ENCODE results near the gene FLOT1.
A peak's percentile ranks its signal among the peaks of the same experiment; 100 is the strongest.
"Not testable (repeated sequence)": the region's sequence is repeated elsewhere in the genome, so short reads cannot be mapped to it uniquely, and the experiment has no call there.

The FLOT1 gene

DNA sequence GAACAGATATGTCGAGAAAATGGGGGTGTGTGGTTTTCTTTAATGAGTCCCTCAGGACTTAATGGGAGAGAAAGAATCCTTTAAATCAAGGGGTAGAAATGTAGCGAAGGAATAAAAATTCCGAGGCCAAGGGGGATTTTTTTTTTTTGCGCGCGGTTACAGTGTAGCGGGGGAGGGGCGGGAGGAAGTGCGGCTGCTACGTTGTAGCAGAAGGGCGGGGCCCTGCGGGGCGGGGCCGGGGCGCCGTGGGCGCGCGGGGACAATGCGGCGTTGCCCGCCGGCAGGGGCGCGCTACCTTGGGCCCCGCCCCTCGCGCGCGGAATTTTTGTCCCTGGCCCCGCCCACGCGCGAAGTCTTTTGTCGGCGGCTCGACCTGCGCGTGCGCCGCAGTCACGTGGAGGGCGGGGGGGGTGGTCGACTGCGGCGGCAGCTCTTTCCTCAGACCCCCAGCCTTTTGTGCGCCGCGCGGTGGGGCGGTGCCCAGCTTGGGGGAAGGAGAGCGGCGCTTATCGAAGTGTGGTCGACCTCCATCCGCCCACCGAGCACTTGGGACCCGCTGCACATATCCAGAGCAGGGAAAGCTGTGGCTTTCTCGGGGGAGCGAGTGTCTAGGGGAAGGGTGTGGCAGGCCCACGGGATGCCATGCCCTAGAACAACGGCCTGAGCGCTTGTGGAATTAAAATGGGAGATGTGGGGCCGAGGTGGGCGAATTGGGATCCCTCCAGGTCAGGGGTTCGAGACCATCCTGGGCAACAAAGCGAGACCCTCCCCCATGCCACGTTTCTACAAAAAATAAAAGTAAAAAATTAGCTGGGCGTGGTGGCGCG, 21.1 kb downstream of the FLOT1 start:
- peak; percentile 98 for DNase-seq

- peak; percentile 75 for DNase-seq
Measured at GRCh38 chr6:30720738-30721197, 21.7 kb downstream of the FLOT1 start.

GRCh38 chr6:30719791-30720737, 22.4 kb downstream of the FLOT1 start, which contains the start of gene TUBB:
TSS of gene TUBB (plus strand) at chr6:30720352. CDS start at chr6:30720507, 155 bp downstream.
- DNase-seq, result peak; percentile 95

- no peak for DNase-seq
Measured at GRCh38 chr6:30719356-30719755, 23.1 kb downstream of the FLOT1 start.

- DNase-seq, result not testable (repeated sequence)
Measured at GRCh38 chr6:30717845-30718720, 24.4 kb downstream of the FLOT1 start.

GRCh38 chr6:30717129-30717844, 25.2 kb downstream of the FLOT1 start, which contains the start of gene MDC1:
TSS of gene MDC1 (minus strand) at chr6:30717281. CDS start at chr6:30715175, 2,106 bp downstream.
- DNase-seq, result peak; percentile 99

- DNase-seq, result no peak
Measured at GRCh38 chr6:30716879-30717128, 25.7 kb downstream of the FLOT1 start.

GRCh38 chr6:30714263-30714662, 28.2 kb downstream of the FLOT1 start:
- DNase-seq, result no peak

DNA sequence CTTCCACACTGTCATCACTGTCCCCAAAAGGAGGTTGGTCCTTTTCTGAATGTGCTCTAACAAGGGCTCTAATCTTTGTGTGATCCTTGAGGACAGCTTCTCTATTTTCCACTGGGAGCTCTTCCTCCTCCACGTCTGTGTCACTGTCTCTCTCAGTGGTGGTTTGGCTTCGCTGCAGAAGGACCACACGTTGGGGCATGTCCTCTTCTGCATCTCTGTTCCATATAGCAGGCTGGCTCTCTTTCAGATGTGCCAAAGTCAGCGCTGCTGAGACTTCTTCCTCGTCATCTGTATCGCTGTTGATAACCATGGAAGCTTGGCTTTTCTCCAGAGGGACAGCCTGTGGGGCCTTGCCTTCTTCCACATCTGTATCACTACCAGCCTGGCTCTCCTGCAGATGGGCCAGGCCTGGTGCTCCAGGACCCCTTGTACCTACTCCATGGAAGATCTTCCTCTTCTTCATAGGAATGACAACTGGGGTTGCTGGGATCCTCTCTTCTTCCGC, 30.0 kb downstream of the FLOT1 start:
- no peak for DNase-seq

GRCh38 chr6:30711758-30712380, 30.6 kb downstream of the FLOT1 start:
- no peak for DNase-seq

DNA sequence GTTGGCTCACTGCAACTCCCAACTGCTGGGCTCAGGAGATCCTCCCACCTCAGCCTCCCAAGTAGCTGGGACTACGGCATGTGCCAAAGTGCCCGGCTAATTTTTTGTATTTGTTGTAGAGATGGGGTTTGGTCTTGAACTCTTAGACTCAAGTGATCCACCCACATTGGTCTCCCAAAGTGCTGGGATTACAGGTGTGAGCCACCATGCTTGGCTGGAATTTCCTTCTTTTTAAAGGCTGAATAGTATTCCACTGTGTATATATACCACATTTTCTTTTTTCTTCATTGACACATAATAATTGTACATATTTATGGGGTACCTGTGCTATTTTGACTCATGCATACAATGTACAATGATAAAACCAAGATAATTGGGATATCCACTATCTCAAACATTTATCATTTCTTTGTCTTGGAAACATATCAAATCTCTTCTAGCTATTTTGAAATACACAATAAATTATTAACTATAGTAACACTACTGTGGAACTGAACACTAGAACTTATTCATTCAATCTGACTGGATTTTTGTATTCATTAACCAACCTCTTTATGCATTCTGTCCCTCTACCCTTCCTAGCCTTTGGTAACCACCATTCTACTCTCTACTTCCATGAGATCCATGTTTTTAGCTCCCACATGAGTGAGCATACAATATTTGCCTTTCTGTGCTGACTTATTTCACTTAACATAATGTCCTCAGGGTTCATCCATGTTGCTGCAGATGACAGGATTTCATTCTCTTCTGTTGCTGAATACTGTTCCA, 33.2 kb downstream of the FLOT1 start:
- no peak for DNase-seq

- no peak for DNase-seq
Measured at GRCh38 chr6:30707281-30707850, 35.1 kb downstream of the FLOT1 start.

DNA sequence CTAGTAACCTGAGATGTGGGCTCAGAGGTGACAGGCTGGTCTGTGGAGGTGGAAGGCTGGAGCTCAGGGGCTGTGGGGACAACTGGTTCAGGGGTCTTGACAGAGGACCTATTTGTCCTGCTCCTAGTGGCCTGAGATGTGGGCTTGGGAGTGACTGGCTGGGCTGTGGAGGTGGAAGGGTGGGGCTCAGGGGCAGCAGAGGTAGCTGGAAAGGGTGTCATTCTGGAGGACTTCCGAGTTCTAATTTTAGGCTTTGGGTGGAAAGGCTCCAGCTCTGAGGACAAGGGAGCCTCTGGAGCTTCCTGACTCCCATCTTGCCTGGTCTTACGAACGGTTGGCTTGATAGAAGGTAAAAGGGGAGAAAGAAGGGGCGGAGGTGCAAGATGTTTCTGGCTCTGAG, 36.9 kb downstream of the FLOT1 start:
- DNase-seq, result no peak

DNA sequence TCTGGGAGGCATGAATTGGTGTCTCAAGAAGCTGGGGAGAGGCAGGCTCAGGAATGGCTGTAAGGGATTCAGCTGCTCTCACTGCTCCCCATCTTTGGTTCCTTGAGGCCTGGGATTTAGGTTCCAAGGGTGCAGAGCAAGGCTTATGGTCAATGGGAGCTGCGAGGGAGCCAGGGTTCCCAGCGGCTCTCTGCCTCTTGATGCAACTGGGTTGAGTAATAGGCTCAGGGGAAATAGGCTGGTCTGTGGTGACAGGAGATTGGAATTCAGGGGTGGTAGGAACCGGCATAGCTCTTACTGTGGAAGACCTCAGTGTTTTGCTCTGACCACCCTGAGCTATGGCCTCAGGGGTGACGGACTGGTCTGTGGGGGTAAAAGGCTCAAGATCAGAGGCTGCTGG, 38.7 kb downstream of the FLOT1 start:
- DNase-seq, result no peak

GRCh38 chr6:30703011-30703410, 39.5 kb downstream of the FLOT1 start:
- no peak for DNase-seq

DNA sequence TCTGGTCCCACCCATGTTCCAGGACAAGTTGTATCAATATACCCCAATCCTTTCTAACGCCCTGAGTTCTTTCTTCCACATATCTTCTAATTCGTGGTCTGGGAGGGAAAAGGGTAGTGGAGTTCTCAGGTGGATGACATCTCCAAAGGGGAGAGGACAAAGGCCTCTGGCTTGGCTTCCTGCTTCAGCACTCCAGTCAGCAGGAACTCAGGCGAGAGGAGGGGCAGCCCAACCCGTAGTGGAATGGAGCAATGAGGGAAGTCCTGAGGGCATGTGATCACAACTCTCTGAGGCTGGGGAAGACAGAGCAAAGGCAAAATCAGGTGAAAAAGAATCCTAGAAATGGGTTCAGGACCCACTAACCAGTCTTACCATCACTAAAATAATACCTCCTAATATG, 42.1 kb downstream of the FLOT1 start:
- DNase-seq, result no peak

DNA sequence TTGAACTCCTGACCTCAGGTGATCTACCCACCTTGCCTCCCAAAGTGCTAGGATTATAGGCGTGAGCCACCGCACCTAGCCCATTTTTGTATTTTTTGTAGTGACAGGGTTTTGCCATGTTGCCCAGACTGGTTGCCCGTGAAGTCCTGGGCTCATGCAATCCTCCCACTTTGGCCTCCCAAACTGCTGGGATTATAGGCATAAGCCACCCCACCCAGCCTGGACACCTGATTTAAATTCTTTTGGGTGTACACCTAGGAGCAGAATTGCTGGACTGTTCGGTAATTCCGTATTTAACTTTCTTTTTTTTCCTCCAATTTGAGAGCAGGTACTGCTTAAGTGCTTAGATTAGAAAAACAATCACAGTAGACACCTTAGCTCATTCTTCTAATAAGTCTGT, 46.1 kb downstream of the FLOT1 start:
- DNase-seq, result no peak

DNA sequence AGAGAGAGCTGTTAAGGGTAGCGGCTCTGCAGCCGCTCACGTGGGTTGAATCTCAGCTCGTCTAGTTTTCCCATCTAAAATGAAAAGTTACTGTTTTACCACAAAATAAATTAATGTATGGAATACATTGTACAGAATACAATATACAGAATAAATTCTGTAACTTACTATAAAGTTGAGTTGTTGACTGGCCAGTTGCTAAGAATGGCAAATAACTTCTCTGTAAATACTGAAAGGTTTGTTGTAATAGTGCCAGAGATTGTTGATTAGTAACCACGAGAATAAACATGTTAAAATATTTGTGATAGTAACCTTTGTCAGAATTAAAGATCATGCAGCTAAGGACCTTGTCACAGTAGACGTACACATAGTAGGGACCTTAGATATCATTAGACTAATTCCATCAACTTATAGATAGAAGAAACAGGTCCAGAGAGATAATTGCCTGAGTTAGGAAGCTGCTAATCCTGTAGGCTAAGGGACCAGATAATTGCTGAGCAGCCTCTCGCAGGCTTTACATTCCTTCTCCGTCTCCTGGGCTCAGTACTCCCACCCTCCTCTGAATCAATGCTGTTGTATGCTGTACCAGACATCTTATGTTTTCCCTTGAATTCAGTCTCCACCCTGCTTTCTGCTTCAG, 51.2 kb downstream of the FLOT1 start:
- DNase-seq, result no peak

- DNase-seq, result peak; percentile 77
Measured at GRCh38 chr6:30690403-30691207, 51.9 kb downstream of the FLOT1 start, which contains the start of gene NRM. TSS of gene NRM (minus strand) at chr6:30690984. CDS start at chr6:30690974, 10 bp downstream.
